ENCODE data around the gene ASB18. TPM values are rescaled to one million over a fixed set of nuclear protein-coding genes. Genes with fewer than 3 reads are reported as not detected.
A peak's percentile ranks its signal among the peaks of the same experiment; 100 is the strongest.

Gene ASB18
- total RNA-seq, 4 donors from 2014 or later: not detected

DNA sequence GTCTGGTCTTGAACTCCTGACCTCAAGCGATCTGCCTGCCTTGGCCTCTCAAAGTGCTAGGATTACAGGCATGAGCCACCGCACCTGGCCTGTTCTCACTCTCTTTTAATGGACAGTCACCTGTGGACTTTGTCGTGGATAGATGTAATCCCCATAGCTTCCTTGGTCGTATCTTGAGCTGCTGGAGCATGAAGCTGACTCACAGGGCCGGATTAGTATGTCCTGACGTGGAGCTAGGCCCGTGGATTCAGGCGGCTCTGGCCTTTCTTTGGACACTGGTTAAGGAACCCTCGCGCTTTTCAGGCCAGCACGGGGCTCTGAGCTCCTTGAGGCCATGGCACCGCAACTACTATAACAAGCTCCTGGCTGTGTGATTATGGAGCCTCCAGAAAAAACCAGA lies 68.5 kb downstream of the ASB18 start:
- no peak overlapping the region for H3K4me3 ChIP-seq
- DNase-seq: no peak
- no peaks in the 10 kb centered on the region for H3K9me3 ChIP-seq
- no peak overlapping the region for H3K27ac ChIP-seq
- H3K36me3 ChIP-seq: no peaks in the 10 kb centered on the region
- H3K4me1 ChIP-seq: no peaks in the 10 kb centered on the region
- TF ChIP-seq CTCF (IDR thresholded peaks at IDR 0.05) (no peak), POLR2A (IDR thresholded peaks at IDR 0.05) (no peak)
- no peaks in the 10 kb centered on the region for H3K27me3 ChIP-seq

DNA sequence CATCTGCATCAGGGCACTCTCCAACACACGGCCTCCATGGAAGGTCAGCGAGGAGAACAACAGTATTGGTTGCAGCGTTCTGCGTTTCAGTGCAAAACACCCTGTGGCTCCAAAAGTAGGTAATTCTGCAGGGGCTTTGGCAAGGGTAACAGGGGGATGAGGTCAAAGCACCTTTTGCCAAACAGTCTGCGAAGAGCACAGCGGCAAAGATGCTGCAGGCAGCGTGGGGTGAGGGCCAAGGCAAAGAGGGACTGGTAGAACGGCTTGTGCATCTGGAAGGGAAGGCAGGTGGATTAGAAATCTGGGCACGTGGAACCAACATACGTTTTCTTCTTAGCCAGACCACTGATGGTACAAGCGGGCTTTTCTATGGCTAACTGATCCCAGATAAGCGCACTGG lies 69.4 kb downstream of the ASB18 start:
- TF ChIP-seq POLR2A (IDR thresholded peaks at IDR 0.05): no peak
- TF ChIP-seq CTCF (IDR thresholded peaks at IDR 0.05): no peak
- Histone ChIP-seq H3K36me3 (no peaks in the 10 kb centered on the region), H3K4me1 (no peaks in the 10 kb centered on the region), H3K9me3 (no peaks in the 10 kb centered on the region), H3K4me3 (no peak overlapping the region), H3K27me3 (no peaks in the 10 kb centered on the region), H3K27ac (no peak overlapping the region)
- no peak for DNase-seq

DNA sequence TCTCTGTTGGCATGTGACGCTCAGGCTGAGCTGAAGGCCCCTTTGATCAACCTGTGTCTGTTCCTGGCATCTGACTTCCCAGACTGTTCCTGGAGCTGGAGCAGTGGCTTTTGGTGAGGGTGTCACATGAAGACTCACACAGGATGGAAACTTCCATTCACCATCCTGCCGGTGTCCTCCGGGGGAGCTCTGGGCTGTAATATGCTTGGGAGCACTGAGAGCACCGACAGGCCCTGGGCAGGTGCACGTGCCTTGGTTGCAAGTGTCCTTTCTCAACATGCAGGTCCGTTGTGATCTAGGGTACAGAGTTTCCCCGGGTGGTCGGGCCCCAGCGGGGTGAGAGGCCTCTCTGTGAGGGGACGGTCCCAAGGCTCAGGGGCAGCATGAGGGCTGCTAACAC lies 71.2 kb downstream of the ASB18 start:
- no peak for DNase-seq
- H3K27ac ChIP-seq: no peak overlapping the region
- H3K36me3 ChIP-seq: no peaks in the 10 kb centered on the region
- no peak overlapping the region for H3K4me3 ChIP-seq
- TF ChIP-seq POLR2A (IDR thresholded peaks at IDR 0.05): no peak
- no peak for TF ChIP-seq CTCF (IDR thresholded peaks at IDR 0.05)
- no peaks in the 10 kb centered on the region for H3K27me3 ChIP-seq
- H3K4me1 ChIP-seq: no peaks in the 10 kb centered on the region
- no peaks in the 10 kb centered on the region for H3K9me3 ChIP-seq

- Histone ChIP-seq H3K36me3 (no peaks in the 10 kb centered on the region), H3K27ac (no peak overlapping the region), H3K4me1 (no peaks in the 10 kb centered on the region), H3K27me3 (no peaks in the 10 kb centered on the region), H3K4me3 (no peak overlapping the region), H3K9me3 (no peaks in the 10 kb centered on the region)
- no peak for TF ChIP-seq POLR2A (IDR thresholded peaks at IDR 0.05)
- no peak for TF ChIP-seq CTCF (IDR thresholded peaks at IDR 0.05)
- no peak for DNase-seq
Measured at GRCh38 chr2:236190674-236191073, 73.5 kb downstream of the ASB18 start.

DNA sequence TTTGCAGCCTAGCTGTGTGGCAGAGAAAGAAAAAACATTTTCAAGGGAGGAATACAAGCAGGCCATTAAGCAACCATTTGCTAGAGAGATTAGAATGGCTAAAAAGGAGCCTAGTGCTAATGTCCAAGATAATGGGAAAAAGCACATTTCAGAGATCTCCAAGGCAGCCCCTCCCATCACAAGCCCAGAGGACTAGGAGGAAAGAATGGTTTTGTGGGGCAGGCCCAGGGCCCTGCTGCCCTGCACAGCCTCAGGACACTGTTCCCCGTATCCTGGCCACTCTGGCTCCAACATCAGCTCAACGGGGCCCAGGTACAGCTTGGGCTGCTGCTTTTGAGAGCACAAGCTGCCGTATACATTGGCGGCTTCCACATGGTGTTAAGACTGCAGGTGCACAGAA lies 79.5 kb downstream of the ASB18 start:
- Histone ChIP-seq H3K9me3 (no peaks in the 10 kb centered on the region), H3K27me3 (peaks cover 0 to 2% of the 10 kb centered on the region in 2 donors), H3K4me1 (peaks cover 0 to under 1% (median 0%) of the 10 kb centered on the region in 4 donors), H3K4me3 (no peak overlapping the region), H3K27ac (no peak overlapping the region), H3K36me3 (no peaks in the 10 kb centered on the region)
- DNase-seq: no peak
- TF ChIP-seq POLR2A (IDR thresholded peaks at IDR 0.05) (no peak), CTCF (IDR thresholded peaks at IDR 0.05) (no peak)

- Histone ChIP-seq H3K9me3 (no peaks in the 10 kb centered on the region), H3K4me3 (no peak overlapping the region), H3K4me1 (peaks cover 0 to 23% (median 0%) of the 10 kb centered on the region in 4 donors), H3K36me3 (no peaks in the 10 kb centered on the region), H3K27ac (no peak overlapping the region), H3K27me3 (peaks cover 0 to 29% of the 10 kb centered on the region in 2 donors)
- DNase-seq: peak in 1 of 3 donors; percentile 66
- TF ChIP-seq CTCF (IDR thresholded peaks at IDR 0.05) (peak in 4 of 6 experiments; percentile 49 to 74 (median 68)), POLR2A (IDR thresholded peaks at IDR 0.05) (no peak)
Measured at GRCh38 chr2:236180831-236181453, 83.3 kb downstream of the ASB18 start.

All from Peyer's patch (tissue), 4 donors.